ENCODE results near the gene CDC42BPG.

- TF ChIP-seq, protein P1, sequence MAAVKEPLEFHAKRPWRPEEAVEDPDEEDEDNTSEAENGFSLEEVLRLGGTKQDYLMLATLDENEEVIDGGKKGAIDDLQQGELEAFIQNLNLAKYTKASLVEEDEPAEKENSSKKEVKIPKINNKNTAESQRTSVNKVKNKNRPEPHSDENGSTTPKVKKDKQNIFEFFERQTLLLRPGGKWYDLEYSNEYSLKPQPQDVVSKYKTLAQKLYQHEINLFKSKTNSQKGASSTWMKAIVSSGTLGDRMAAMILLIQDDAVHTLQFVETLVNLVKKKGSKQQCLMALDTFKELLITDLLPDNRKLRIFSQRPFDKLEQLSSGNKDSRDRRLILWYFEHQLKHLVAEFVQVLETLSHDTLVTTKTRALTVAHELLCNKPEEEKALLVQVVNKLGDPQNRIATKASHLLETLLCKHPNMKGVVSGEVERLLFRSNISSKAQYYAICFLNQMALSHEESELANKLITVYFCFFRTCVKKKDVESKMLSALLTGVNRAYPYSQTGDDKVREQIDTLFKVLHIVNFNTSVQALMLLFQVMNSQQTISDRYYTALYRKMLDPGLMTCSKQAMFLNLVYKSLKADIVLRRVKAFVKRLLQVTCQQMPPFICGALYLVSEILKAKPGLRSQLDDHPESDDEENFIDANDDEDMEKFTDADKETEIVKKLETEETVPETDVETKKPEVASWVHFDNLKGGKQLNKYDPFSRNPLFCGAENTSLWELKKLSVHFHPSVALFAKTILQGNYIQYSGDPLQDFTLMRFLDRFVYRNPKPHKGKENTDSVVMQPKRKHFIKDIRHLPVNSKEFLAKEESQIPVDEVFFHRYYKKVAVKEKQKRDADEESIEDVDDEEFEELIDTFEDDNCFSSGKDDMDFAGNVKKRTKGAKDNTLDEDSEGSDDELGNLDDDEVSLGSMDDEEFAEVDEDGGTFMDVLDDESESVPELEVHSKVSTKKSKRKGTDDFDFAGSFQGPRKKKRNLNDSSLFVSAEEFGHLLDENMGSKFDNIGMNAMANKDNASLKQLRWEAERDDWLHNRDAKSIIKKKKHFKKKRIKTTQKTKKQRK (IDR thresholded peaks at IDR 0.05; ENCODE audit: borderline replicate concordance, low read depth, low read length) = no peak
- TF ChIP-seq MYNN (IDR thresholded peaks at IDR 0.05) (no peak), MYNN (CRISPR knock-in tag; IDR thresholded peaks at IDR 0.05) (no peak), ZNF76 (CRISPR knock-in tag; IDR thresholded peaks at IDR 0.05; ENCODE audit: borderline replicate concordance) (no peak), NR2C2 (CRISPR knock-in tag; IDR thresholded peaks at IDR 0.05) (no peak), NR2C2 (tag; IDR thresholded peaks at IDR 0.05) (no peak), CHD1 (IDR thresholded peaks at IDR 0.05; ENCODE audit: low read length) (no peak), GMEB1 (CRISPR knock-in tag; IDR thresholded peaks at IDR 0.05) (no peak), SMARCE1 (IDR thresholded peaks at IDR 0.05) (no peak), NUFIP1 (IDR thresholded peaks at IDR 0.05; ENCODE audit: partially characterized antibody) (no peak), POLR2A (conservative IDR thresholded peaks at IDR 0.05) (no peak), SRF (CRISPR knock-in tag; IDR thresholded peaks at IDR 0.05) (no peak)
- TF ChIP-seq, protein P2, sequence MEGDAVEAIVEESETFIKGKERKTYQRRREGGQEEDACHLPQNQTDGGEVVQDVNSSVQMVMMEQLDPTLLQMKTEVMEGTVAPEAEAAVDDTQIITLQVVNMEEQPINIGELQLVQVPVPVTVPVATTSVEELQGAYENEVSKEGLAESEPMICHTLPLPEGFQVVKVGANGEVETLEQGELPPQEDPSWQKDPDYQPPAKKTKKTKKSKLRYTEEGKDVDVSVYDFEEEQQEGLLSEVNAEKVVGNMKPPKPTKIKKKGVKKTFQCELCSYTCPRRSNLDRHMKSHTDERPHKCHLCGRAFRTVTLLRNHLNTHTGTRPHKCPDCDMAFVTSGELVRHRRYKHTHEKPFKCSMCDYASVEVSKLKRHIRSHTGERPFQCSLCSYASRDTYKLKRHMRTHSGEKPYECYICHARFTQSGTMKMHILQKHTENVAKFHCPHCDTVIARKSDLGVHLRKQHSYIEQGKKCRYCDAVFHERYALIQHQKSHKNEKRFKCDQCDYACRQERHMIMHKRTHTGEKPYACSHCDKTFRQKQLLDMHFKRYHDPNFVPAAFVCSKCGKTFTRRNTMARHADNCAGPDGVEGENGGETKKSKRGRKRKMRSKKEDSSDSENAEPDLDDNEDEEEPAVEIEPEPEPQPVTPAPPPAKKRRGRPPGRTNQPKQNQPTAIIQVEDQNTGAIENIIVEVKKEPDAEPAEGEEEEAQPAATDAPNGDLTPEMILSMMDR (IDR thresholded peaks at IDR 0.05 in 2 of 3, conservative IDR thresholded peaks at IDR 0.05 in 1 of 3; ENCODE audit: insufficient read depth in 2 of 3, low read depth in 1 of 3, low read length in 3 of 3) = no peak
- TF ChIP-seq, protein P3, sequence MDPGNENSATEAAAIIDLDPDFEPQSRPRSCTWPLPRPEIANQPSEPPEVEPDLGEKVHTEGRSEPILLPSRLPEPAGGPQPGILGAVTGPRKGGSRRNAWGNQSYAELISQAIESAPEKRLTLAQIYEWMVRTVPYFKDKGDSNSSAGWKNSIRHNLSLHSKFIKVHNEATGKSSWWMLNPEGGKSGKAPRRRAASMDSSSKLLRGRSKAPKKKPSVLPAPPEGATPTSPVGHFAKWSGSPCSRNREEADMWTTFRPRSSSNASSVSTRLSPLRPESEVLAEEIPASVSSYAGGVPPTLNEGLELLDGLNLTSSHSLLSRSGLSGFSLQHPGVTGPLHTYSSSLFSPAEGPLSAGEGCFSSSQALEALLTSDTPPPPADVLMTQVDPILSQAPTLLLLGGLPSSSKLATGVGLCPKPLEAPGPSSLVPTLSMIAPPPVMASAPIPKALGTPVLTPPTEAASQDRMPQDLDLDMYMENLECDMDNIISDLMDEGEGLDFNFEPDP (CRISPR knock-in tag; IDR thresholded peaks at IDR 0.05) = no peak
Measured at GRCh38 chr11:64839887-64840782, 4.3 kb downstream of the CDC42BPG start.

All from K562 (cell line).